Caco-2 (cell line): ENCODE results near the gene SCYGR5. TPM values are rescaled to one million over a fixed set of nuclear protein-coding genes. Genes with fewer than 3 reads are reported as not detected.

ENCODE experiments used
- BruUV-seq: library from RNA; stranded (reverse); fragments of 400-500 nt; replicated peaks from 2 replicates; lab custom pipeline; 2021; lab: Mats Ljungman, UMichigan
- CTCF ChIA-PET: fragments of 300-600 bp; sonication (Branson Sonifier 250); formaldehyde crosslinking; loops from one replicate; lab custom pipeline; 2022; ENCODE audit warnings: antibody characterized with exemption; lab: Charles Lee
- POLR2A ChIA-PET: fragments of 300-600 bp; sonication (Branson Sonifier 250); formaldehyde crosslinking; loops from one replicate; lab custom pipeline; 2022; ENCODE audit warnings: antibody characterized with exemption; lab: Charles Lee
- DNase-seq, 2 experiments: peaks; one replicate each; pipeline versions ENCODE4 v3.0.0 to v3.0.0-alpha.2; 2020 to 2022
- H3K27me3 ChIP-seq: replicated peaks from 2 replicates; pipeline ENCODE4 v1.6.0; 2011; ENCODE audit warnings: low read length; ENCODE audit not compliant: control insufficient read depth, insufficient read depth
- H3K36me3 ChIP-seq: 2 replicates; pipeline ENCODE4 v1.5.1; 2011; ENCODE audit warnings: low read length; ENCODE audit not compliant: control insufficient read depth, insufficient read depth
- H3K4me1 ChIP-seq: fragments of 250-450 bp; sonication (Bioruptor Pico); 2 replicates; pipeline ENCODE4 v1.5.1; 2020; ENCODE audit warnings: mild to moderate bottlenecking
- H3K4me3 ChIP-seq: 2 replicates; pipeline ENCODE4 v1.5.1; 2011; ENCODE audit warnings: low read depth, mild to moderate bottlenecking, control low read depth, low read length
- H3K9me3 ChIP-seq: fragments of 250-450 bp; sonication (Bioruptor Pico); 2 replicates; pipeline ENCODE4 v1.5.1; 2020; ENCODE audit warnings: mild to moderate bottlenecking, moderate library complexity
- H3K27ac Mint-ChIP-seq: one replicate; pipeline ENCODE4 v1.8.0; 2022; ENCODE audit warnings: mixed read lengths; ENCODE audit not compliant: unreplicated experiment
- H3K27me3 Mint-ChIP-seq: one replicate; pipeline ENCODE4 v1.8.0; 2022; ENCODE audit warnings: mixed read lengths; ENCODE audit not compliant: insufficient read depth, unreplicated experiment
- H3K36me3 Mint-ChIP-seq: one replicate; pipeline ENCODE4 v1.8.0; 2022; ENCODE audit warnings: mild to moderate bottlenecking, mixed read lengths; ENCODE audit not compliant: insufficient read depth, unreplicated experiment
- H3K4me1 Mint-ChIP-seq: one replicate; pipeline ENCODE4 v1.8.0; 2022; ENCODE audit warnings: low read depth, mixed read lengths; ENCODE audit not compliant: unreplicated experiment
- H3K4me3 Mint-ChIP-seq: one replicate; pipeline ENCODE4 v1.8.0; 2022; ENCODE audit warnings: mild to moderate bottlenecking, moderate library complexity, mixed read lengths; ENCODE audit not compliant: unreplicated experiment
- H3K9me3 Mint-ChIP-seq: one replicate; pipeline ENCODE4 v1.8.0; 2022; ENCODE audit warnings: mixed read lengths; ENCODE audit not compliant: unreplicated experiment
- CTCF ChIP-seq, 2 experiments: fragments of 200-600 bp in 1 of 2; IDR thresholded peaks; 1 replicate in 1 of 2; 2 replicates in 1 of 2; pipeline versions ENCODE4 v1.5.1 to v1.8.0; 2011 to 2022; ENCODE audit warnings: antibody characterized with exemption in 1 of 2, control low read depth in 1 of 2, inconsistent platforms in 1 of 2, low read depth in 1 of 2, low read length in 1 of 2, mild to moderate bottlenecking in 1 of 2, moderate library complexity in 1 of 2; ENCODE audit not compliant: insufficient read depth in 1 of 2, severe bottlenecking in 1 of 2, unreplicated experiment in 1 of 2
- intact Hi-C: fragments of 100-400 bp; cut with micrococcal nuclease; formaldehyde crosslinking; loops from one replicate; pipeline ENCODE4 v1.10.0; 2022; ENCODE audit not compliant: unreplicated experiment
- total RNA-seq: library from RNA; stranded (reverse); gene quantifications from 2 replicates; pipeline ENCODE4 v1.2.3, GENCODE V29; 2022

Gene SCYGR5
- total RNA-seq, 1 experiment from 2014 or later, result not detected

DNA sequence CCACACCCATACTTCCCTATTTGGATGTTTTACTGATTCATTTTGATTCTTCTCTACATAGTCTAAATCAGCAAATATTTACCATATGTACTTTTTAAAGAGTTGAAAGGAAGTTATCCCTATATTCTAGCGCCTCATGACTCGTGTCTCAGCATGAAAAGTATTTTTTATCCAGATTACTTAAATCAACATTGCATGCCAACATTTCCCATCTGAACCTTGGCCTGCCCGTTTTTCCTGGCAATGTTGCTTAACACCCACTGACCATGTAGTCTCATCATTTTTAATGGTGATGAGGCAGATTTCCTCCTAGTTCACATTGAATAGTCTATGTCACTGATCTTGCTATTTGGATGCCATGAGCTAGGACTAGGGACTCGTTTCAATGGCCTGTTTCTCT, 13.2 kb upstream of the SCYGR5 start:
- Mint-ChIP-seq H3K27ac (peak overlapping the region; percentile 53), H3K4me1 (peaks cover 12% of the 10 kb centered on the region), H3K27me3 (no peaks in the 10 kb centered on the region), H3K9me3 (peaks cover 9% of the 10 kb centered on the region), H3K36me3 (peaks cover 10% of the 10 kb centered on the region), H3K4me3 (no peak overlapping the region)
- ChIA-PET CTCF (interaction anchor here (1.6 kb wide), 1 partner anchor 9 kb away, joined by 5 read pairs; no protein-coding TSS in a partner anchor), POLR2A (no interaction called here)
- Histone ChIP-seq H3K27me3 (no peaks in the 10 kb centered on the region), H3K4me3 (no peak overlapping the region), H3K36me3 (no peaks in the 10 kb centered on the region), H3K9me3 (no peaks in the 10 kb centered on the region), H3K4me1 (peaks cover 22% of the 10 kb centered on the region)
- TF ChIP-seq CTCF (IDR thresholded peaks at IDR 0.05; ENCODE audit: insufficient read depth in 1 of 2, low read depth in 1 of 2, low read length in 1 of 2, severe bottlenecking in 1 of 2, unreplicated experiment in 1 of 2), result no peak
- peak in 1 of 2 experiments; percentile 9 for DNase-seq
- intact Hi-C loops, result loop anchor here (1.0 kb wide), 1 partner anchor 9 kb away; no protein-coding TSS in a partner anchor
- no TSS peak for BruUV-seq

DNA sequence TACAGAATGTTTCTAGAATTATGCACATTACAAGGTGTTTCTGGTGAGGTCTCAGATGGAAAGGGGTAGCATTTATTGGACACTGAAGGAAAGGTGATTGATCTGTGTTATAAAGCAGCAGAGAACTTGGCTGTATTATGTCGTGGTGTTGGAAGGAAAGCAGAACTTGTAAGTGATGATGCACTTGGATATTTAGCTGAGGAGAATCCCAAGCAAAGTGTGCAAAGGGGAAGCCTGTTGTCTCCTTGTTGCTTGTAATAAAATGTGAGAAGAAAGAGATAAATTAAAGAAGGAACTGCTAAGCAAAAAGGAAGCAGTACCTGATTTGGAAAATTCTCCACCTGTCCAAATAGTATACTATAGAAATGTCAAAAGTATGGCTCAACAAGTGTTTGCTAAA, 12.2 kb upstream of the SCYGR5 start:
- TF ChIP-seq CTCF (IDR thresholded peaks at IDR 0.05; ENCODE audit: insufficient read depth in 1 of 2, low read depth in 1 of 2, low read length in 1 of 2, severe bottlenecking in 1 of 2, unreplicated experiment in 1 of 2), result no peak
- DNase-seq, result no peak
- Mint-ChIP-seq H3K36me3 (peaks cover 10% of the 10 kb centered on the region), H3K27ac (no peak overlapping the region), H3K9me3 (peaks cover 9% of the 10 kb centered on the region), H3K4me3 (no peak overlapping the region), H3K4me1 (peaks cover 12% of the 10 kb centered on the region), H3K27me3 (no peaks in the 10 kb centered on the region)
- Histone ChIP-seq H3K36me3 (no peaks in the 10 kb centered on the region), H3K4me1 (peaks cover 15% of the 10 kb centered on the region), H3K27me3 (no peaks in the 10 kb centered on the region), H3K9me3 (no peaks in the 10 kb centered on the region), H3K4me3 (no peak overlapping the region)
- CTCF ChIA-PET, result no interaction called here
- BruUV-seq, result no TSS peak
- intact Hi-C loops, result no loop called here
- POLR2A ChIA-PET, result no interaction called here

- no peak for TF ChIP-seq CTCF (IDR thresholded peaks at IDR 0.05; ENCODE audit: insufficient read depth in 1 of 2, low read depth in 1 of 2, low read length in 1 of 2, severe bottlenecking in 1 of 2, unreplicated experiment in 1 of 2)
- H3K27ac Mint-ChIP-seq, result peak overlapping the region; percentile 37
- BruUV-seq, result no TSS peak
- Histone ChIP-seq H3K36me3 (no peaks in the 10 kb centered on the region), H3K27me3 (no peaks in the 10 kb centered on the region), H3K9me3 (no peaks in the 10 kb centered on the region), H3K4me3 (no peak overlapping the region), H3K4me1 (peaks cover 11% of the 10 kb centered on the region)
- H3K4me3 Mint-ChIP-seq, result no peak overlapping the region
- ChIA-PET CTCF (no interaction called here), POLR2A (no interaction called here)
- peaks cover 10% of the 10 kb centered on the region for H3K36me3 Mint-ChIP-seq
- intact Hi-C loops, result loop anchor here (5.0 kb wide), 3 partner anchors 47 to 248 kb away; no protein-coding TSS in a partner anchor
- H3K4me1 Mint-ChIP-seq, result peaks cover 12% of the 10 kb centered on the region
- peaks cover 9% of the 10 kb centered on the region for H3K9me3 Mint-ChIP-seq
- no peaks in the 10 kb centered on the region for H3K27me3 Mint-ChIP-seq
- no peak for DNase-seq
Observed at GRCh38 chr2:227655454-227655853, 11.2 kb upstream of the SCYGR5 start.
